Testis (tissue), 3 donors: ENCODE data around the gene CLGN. TPM values are rescaled to one million over a fixed set of nuclear protein-coding genes. Genes with fewer than 3 reads are reported as not detected.

ENCODE experiments used
- DNase-seq: peaks from one replicate; pipeline ENCODE4 v3.0.0-alpha.2; 2019
- H3K27ac ChIP-seq, 2 donors: fragments of 200-600 bp; sonication (generic); one replicate each; pipeline ENCODE4 v1.5.1; 2019
- H3K27me3 ChIP-seq: fragments of 200-600 bp; sonication (generic); one replicate; pipeline ENCODE4 v1.5.1; 2019
- H3K36me3 ChIP-seq: fragments of 200-600 bp; sonication (generic); one replicate; pipeline ENCODE4 v1.5.1; 2017; ENCODE audit warnings: low read depth; ENCODE audit errors: missing control alignments
- H3K4me1 ChIP-seq: fragments of 200-600 bp; sonication (generic); one replicate; pipeline ENCODE4 v1.5.1; 2019
- H3K4me3 ChIP-seq, 2 donors: fragments of 200-600 bp; sonication (generic); one replicate each; pipeline ENCODE4 v1.5.1; 2017 to 2019
- H3K9me3 ChIP-seq: fragments of 200-600 bp; sonication (generic); one replicate; pipeline ENCODE4 v1.5.1; 2017
- CTCF ChIP-seq, 3 experiments: fragments of 450-650 bp in 2 of 3; fragments of 200-600 bp in 1 of 3; sonication (generic) in 1 of 3; IDR thresholded peaks; one replicate each; pipeline ENCODE4 v1.5.1; 2016 to 2019; ENCODE audit warnings: antibody characterized with exemption in 3 of 3, mild to moderate bottlenecking in 2 of 3, moderate library complexity in 1 of 3
- POLR2A ChIP-seq: fragments of 450-650 bp; IDR thresholded peaks from one replicate; pipeline ENCODE4 v1.6.1; 2017; ENCODE audit warnings: antibody characterized with exemption, mild to moderate bottlenecking, moderate library complexity
- WGBS, 2 donors: methylation state at CpG; one replicate each; pipeline ENCODE4 v1.1.5; 2018; 5-methylcytosine and 5-hydroxymethylcytosine counted together
- intact Hi-C: fragments of 100-400 bp; cut with DNase I; formaldehyde crosslinking; loops from one replicate; pipeline ENCODE4 v1.15.1; 2023; ENCODE audit warnings: low total_unique reads
- polyA plus RNA-seq: library from polyadenylated mRNA; stranded (reverse); fragments of 350-450 nt; fragmentation: Illumina TruSeq; extraction: RNeasy Lipid Tissue Mini Kit (QIAGEN cat#74804); gene quantifications from one replicate; pipeline ENCODE4 v1.2.3, GENCODE V29; 2014; ENCODE audit warnings: low read depth, low replicate concordance; ENCODE audit not compliant: insufficient read depth
- total RNA-seq, 2 donors: library from RNA; depleted of rRNA; stranded (reverse); fragments of >200 nt; gene quantifications; one replicate each; pipeline ENCODE4 v1.2.3, GENCODE V29; 2016

CLGN gene
- total and polyA plus RNA-seq, 3 donors from 2014 or later, result 26.9 to 75.6 (median 37.0) TPM

GRCh38 chr4:140382732-140383131, 44.7 kb downstream of the CLGN start:
- H3K36me3 ChIP-seq, result no peaks in the 10 kb centered on the region
- no peaks in the 10 kb centered on the region for H3K4me1 ChIP-seq
- no peak overlapping the region for H3K4me3 ChIP-seq
- no peak for TF ChIP-seq POLR2A
- TF ChIP-seq CTCF (IDR thresholded peaks at IDR 0.05), result no peak
- no peak overlapping the region for H3K27ac ChIP-seq
- DNase-seq, result no peak
- H3K27me3 ChIP-seq, result no peaks in the 10 kb centered on the region
- H3K9me3 ChIP-seq, result no peaks in the 10 kb centered on the region
- intact Hi-C loops, result no loop called here

- Histone ChIP-seq H3K4me1 (no peaks in the 10 kb centered on the region), H3K27me3 (no peaks in the 10 kb centered on the region), H3K4me3 (peak overlapping the region; percentile 68 to 96), H3K27ac (peak overlapping the region; percentile 86 to 88), H3K36me3 (no peaks in the 10 kb centered on the region), H3K9me3 (no peaks in the 10 kb centered on the region)
- intact Hi-C loops, result no loop called here
- TF ChIP-seq CTCF (IDR thresholded peaks at IDR 0.05) (no peak), POLR2A (no peak)
- no peak for DNase-seq
- 3 to 7% methylated on average over 8 of the region's 8 CpGs for WGBS, 2 donors
These were observed 53.3 kb downstream of the CLGN start for GRCh38 chr4:140374130-140374477.

GRCh38 chr4:140373328-140374129, 53.9 kb downstream of the CLGN start, which contains the start of gene SCOC:
Gene SCOC, plus strand, starts transcription at chr4:140373646. Its CDS starts 5,525 bp downstream, at chr4:140379171.
- Histone ChIP-seq H3K27ac (peak within 1 kb of the TSS; percentile 88 to 93), H3K4me1 (no peaks in the 10 kb centered on the region), H3K4me3 (peak within 1 kb of the TSS; percentile 68 to 96), H3K27me3 (no peaks in the 10 kb centered on the region), H3K9me3 (no peaks in the 10 kb centered on the region), H3K36me3 (no peaks in the 10 kb centered on the region)
- WGBS, 2 donors, result 0% methylated on average over 34 to 63 of the region's 63 CpGs
- intact Hi-C loops, result no loop called here
- TF ChIP-seq CTCF (IDR thresholded peaks at IDR 0.05) (no peak), POLR2A (peak; percentile 17)
- DNase-seq, result peak; percentile 100

GRCh38 chr4:140372751-140373327, 54.6 kb downstream of the CLGN start:
- WGBS, 2 donors, result 0 to 1% methylated on average over 21 of the region's 21 CpGs
- Histone ChIP-seq H3K9me3 (no peaks in the 10 kb centered on the region), H3K27me3 (no peaks in the 10 kb centered on the region), H3K4me1 (no peaks in the 10 kb centered on the region), H3K36me3 (no peaks in the 10 kb centered on the region), H3K27ac (peak overlapping the region; percentile 84 to 93), H3K4me3 (peak overlapping the region; percentile 68 to 96)
- TF ChIP-seq POLR2A (no peak), CTCF (IDR thresholded peaks at IDR 0.05) (peak; percentile 13 to 38 (median 37))
- intact Hi-C loops, result no loop called here
- peak; percentile 24 for DNase-seq
